ENCODE data around the gene RREB1. TPM values are rescaled to one million over a fixed set of nuclear protein-coding genes. Genes with fewer than 3 reads are reported as not detected.

RREB1 gene
- total and polyA plus RNA-seq, 2 donors (not counting 3 experiments of a cell fraction or from before 2014, with no cell fraction given), result 3.7 to 33.0 TPM

GRCh38 chr6:7296602-7297001 lies 188.8 kb downstream of the RREB1 start:
- Histone ChIP-seq H3K9me1 (replicated peaks; ENCODE audit: control insufficient read depth, extremely low read depth, insufficient read depth, low read length) (no peaks in the 10 kb centered on the region), H3K79me2 (ENCODE audit: control insufficient read depth, insufficient read depth, low read length) (peaks cover 17% of the 10 kb centered on the region), H3K4me3 (replicated peaks in 1 of 3; ENCODE audit: insufficient read depth in 1 of 3, low read depth in 1 of 3, low read length in 3 of 3) (no peak overlapping the region), H3K4me1 (ENCODE audit: control insufficient read depth, extremely low read depth, insufficient read depth, low read length) (no peaks in the 10 kb centered on the region), H3K27ac (ENCODE audit: insufficient read depth, low read depth, low read length) (no peak overlapping the region), H3K9me3 (replicated peaks; ENCODE audit: control insufficient read depth, insufficient read depth, low read length) (no peaks in the 10 kb centered on the region), H3K27me3 (ENCODE audit: control insufficient read depth in 2 of 2, insufficient read depth in 2 of 2, low read length in 2 of 2) (no peaks in the 10 kb centered on the region), H4K20me1 (replicated peaks; ENCODE audit: control insufficient read depth, extremely low read depth, insufficient read depth, low read length) (no peaks in the 10 kb centered on the region), H3K4me2 (ENCODE audit: insufficient read depth, low read length) (no peak overlapping the region), H3K9ac (replicated peaks; ENCODE audit: extremely low read depth, insufficient read depth, low read length) (no peak overlapping the region), H3K36me3 (ENCODE audit: control insufficient read depth in 2 of 2, extremely low read depth in 1 of 2, insufficient read depth in 2 of 2, low read length in 2 of 2) (peaks cover 20 to 26% of the 10 kb centered on the region in 2 experiments), H2AFZ (ENCODE audit: low read depth, low read length) (no peak overlapping the region)
- no peak for TF ChIP-seq GATA2 (IDR thresholded peaks at IDR 0.05; ENCODE audit: insufficient read depth, insufficient read length, low read depth, low read length)
- no peak for TF ChIP-seq MYC (IDR thresholded peaks at IDR 0.05; ENCODE audit: low read depth, low read length)
- no peak for TF ChIP-seq CTCF (IDR thresholded peaks at IDR 0.05; ENCODE audit: extremely low read depth in 1 of 2, insufficient read depth in 1 of 2, low read depth in 1 of 2, low read length in 2 of 2)
- FAIRE-seq (no peak), DNase-seq (ENCODE audit: low read depth, low spot score) (no peak)
- dilution Hi-C loops (cut with MboI; ENCODE audit: extremely low pct_ligation_motif_present, low sequenced_read_pairs) (no loop called here), intact Hi-C loops (cut with micrococcal nuclease) (no loop called here)
- POLR2A ChIA-PET, result no interaction called here
- no TSS peak for BruUV-seq (replicated peaks)
- CTCF ChIA-PET, result no interaction called here

GRCh38 chr6:7298113-7298512 lies 190.4 kb downstream of the RREB1 start:
- H3K4me3 ChIP-seq (replicated peaks in 1 of 3; ENCODE audit: insufficient read depth in 1 of 3, low read depth in 1 of 3, low read length in 3 of 3), result no peak overlapping the region
- peaks cover 17% of the 10 kb centered on the region for H3K79me2 ChIP-seq (ENCODE audit: control insufficient read depth, insufficient read depth, low read length)
- H4K20me1 ChIP-seq (replicated peaks; ENCODE audit: control insufficient read depth, extremely low read depth, insufficient read depth, low read length), result no peaks in the 10 kb centered on the region
- no peak overlapping the region for H3K4me2 ChIP-seq (ENCODE audit: insufficient read depth, low read length)
- FAIRE-seq, result no peak
- no peaks in the 10 kb centered on the region for H3K4me1 ChIP-seq (ENCODE audit: control insufficient read depth, extremely low read depth, insufficient read depth, low read length)
- no peak overlapping the region for H2AFZ ChIP-seq (ENCODE audit: low read depth, low read length)
- CTCF ChIA-PET, result interaction anchor here (0.8 kb wide), 1 partner anchor 22 kb away, joined by 4 read pairs; no protein-coding TSS in a partner anchor
- H3K27ac ChIP-seq (ENCODE audit: insufficient read depth, low read depth, low read length), result no peak overlapping the region
- TF ChIP-seq POLR2AphosphoS5 (IDR thresholded peaks at IDR 0.05; ENCODE audit: insufficient read depth, low read depth, low read length) (no peak), GATA2 (IDR thresholded peaks at IDR 0.05; ENCODE audit: insufficient read depth, insufficient read length, low read depth, low read length) (no peak), FOS (IDR thresholded peaks at IDR 0.05; ENCODE audit: borderline replicate concordance, insufficient read depth, low read length) (no peak), CTCF (IDR thresholded peaks at IDR 0.05; ENCODE audit: extremely low read depth in 1 of 2, insufficient read depth in 1 of 2, low read depth in 1 of 2, low read length in 2 of 2) (no peak), JUN (IDR thresholded peaks at IDR 0.05; ENCODE audit: borderline replicate concordance, insufficient read depth, insufficient read length, low read depth) (no peak), POLR2A (IDR thresholded peaks at IDR 0.05; ENCODE audit: low read depth, low read length) (no peak), MAX (IDR thresholded peaks at IDR 0.05; ENCODE audit: insufficient read depth, insufficient read length) (no peak), MYC (IDR thresholded peaks at IDR 0.05; ENCODE audit: low read depth, low read length) (no peak), EZH2 (IDR thresholded peaks at IDR 0.05; ENCODE audit: borderline replicate concordance, low read depth, low read length, severe bottlenecking) (no peak)
- BruUV-seq (replicated peaks), result no TSS peak
- POLR2A ChIA-PET, result no interaction called here
- dilution Hi-C loops (cut with MboI; ENCODE audit: extremely low pct_ligation_motif_present, low sequenced_read_pairs) (no loop called here), intact Hi-C loops (cut with micrococcal nuclease) (no loop called here)
- no peaks in the 10 kb centered on the region for H3K27me3 ChIP-seq (ENCODE audit: control insufficient read depth in 2 of 2, insufficient read depth in 2 of 2, low read length in 2 of 2)
- DNase-seq (ENCODE audit: low read depth, low spot score), result no peak
- H3K36me3 ChIP-seq (ENCODE audit: control insufficient read depth in 2 of 2, extremely low read depth in 1 of 2, insufficient read depth in 2 of 2, low read length in 2 of 2), result peaks cover 10 to 30% of the 10 kb centered on the region in 2 experiments
- no peaks in the 10 kb centered on the region for H3K9me3 ChIP-seq (replicated peaks; ENCODE audit: control insufficient read depth, insufficient read depth, low read length)
- H3K9ac ChIP-seq (replicated peaks; ENCODE audit: extremely low read depth, insufficient read depth, low read length), result no peak overlapping the region
- H3K9me1 ChIP-seq (replicated peaks; ENCODE audit: control insufficient read depth, extremely low read depth, insufficient read depth, low read length), result no peaks in the 10 kb centered on the region

Data from endothelial cell of umbilical vein (primary cell).